ENCODE results near the gene IKBKG. TPM values are rescaled to one million over a fixed set of nuclear protein-coding genes. Genes with fewer than 3 reads are reported as not detected.
A peak's percentile ranks its signal among the peaks of the same experiment; 100 is the strongest.

The IKBKG gene
- total and polyA plus RNA-seq, 9 donors, result 1.5 to 28.6 (median 16.1) TPM

GRCh38 chrX:154525606-154526490, 21.6 kb upstream of the IKBKG start:
- Histone ChIP-seq H3K27ac (no peak overlapping the region), H3K27me3 (no peaks in the 10 kb centered on the region), H3K4me3 (no peak overlapping the region), H3K36me3 (no peaks in the 10 kb centered on the region), H3K4me1 (ENCODE audit: insufficient read depth) (no peaks in the 10 kb centered on the region), H3K9me3 (no peaks in the 10 kb centered on the region)
- TF ChIP-seq, protein P1, sequence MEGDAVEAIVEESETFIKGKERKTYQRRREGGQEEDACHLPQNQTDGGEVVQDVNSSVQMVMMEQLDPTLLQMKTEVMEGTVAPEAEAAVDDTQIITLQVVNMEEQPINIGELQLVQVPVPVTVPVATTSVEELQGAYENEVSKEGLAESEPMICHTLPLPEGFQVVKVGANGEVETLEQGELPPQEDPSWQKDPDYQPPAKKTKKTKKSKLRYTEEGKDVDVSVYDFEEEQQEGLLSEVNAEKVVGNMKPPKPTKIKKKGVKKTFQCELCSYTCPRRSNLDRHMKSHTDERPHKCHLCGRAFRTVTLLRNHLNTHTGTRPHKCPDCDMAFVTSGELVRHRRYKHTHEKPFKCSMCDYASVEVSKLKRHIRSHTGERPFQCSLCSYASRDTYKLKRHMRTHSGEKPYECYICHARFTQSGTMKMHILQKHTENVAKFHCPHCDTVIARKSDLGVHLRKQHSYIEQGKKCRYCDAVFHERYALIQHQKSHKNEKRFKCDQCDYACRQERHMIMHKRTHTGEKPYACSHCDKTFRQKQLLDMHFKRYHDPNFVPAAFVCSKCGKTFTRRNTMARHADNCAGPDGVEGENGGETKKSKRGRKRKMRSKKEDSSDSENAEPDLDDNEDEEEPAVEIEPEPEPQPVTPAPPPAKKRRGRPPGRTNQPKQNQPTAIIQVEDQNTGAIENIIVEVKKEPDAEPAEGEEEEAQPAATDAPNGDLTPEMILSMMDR (IDR thresholded peaks at IDR 0.05), result no peak
- TF ChIP-seq POLR2A (IDR thresholded peaks at IDR 0.05) (no peak), EP300 (IDR thresholded peaks at IDR 0.05) (no peak)
- WGBS, 3 donors, result 75 to 84% (median 83%) methylated on average over 14 of the region's 14 CpGs
- DNase-seq, result no peak
- intact Hi-C loops (cut with DNase I), result no loop called here

DNA sequence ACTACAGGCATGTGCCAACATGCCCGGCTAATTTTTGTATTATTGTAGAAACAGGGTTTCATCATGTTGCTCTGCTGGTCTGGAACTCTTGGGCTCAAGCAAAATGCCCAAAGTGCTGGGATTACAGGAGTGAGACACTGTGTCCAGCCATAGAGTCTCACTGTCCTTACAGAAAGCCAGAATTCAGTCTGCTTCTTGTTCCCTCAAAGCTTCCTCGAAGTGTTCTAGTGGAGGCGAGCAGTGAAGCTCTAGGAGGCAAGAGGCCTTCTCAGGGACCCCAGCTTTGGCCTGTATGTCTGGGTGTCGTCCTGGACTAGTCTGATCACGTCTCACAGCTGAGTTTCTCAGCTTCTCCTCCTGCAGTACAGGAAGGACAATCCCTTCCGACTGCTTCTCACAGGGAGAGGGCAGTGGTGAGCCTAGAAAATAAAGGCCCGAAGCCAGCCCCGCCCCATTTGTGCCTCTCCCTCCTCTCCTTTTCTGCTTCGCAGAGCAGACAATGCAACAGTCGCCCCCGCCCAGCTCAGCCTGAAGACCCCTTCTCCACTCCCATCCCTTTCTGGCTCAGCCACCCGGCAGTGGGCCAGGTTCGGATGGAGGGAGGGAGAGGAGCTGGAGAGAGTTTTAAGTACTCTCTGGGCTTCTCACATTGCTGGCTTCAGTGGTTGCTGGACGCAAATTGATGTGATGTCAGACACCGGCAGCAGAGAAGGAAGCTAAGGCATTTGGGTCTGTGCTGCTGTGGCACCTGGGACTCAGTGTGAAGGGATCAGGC, 20.3 kb upstream of the IKBKG start:
- Histone ChIP-seq H3K9me3 (no peaks in the 10 kb centered on the region), H3K4me1 (ENCODE audit: insufficient read depth) (no peaks in the 10 kb centered on the region), H3K27ac (peak overlapping the region; percentile 52 to 61), H3K27me3 (no peaks in the 10 kb centered on the region), H3K4me3 (peak overlapping the region; percentile 23), H3K36me3 (no peaks in the 10 kb centered on the region)
- DNase-seq, result peak; percentile 82 to 88 (median 86)
- intact Hi-C loops (cut with DNase I), result no loop called here
- TF ChIP-seq EP300 (IDR thresholded peaks at IDR 0.05), result no peak
- TF ChIP-seq, protein P1 (IDR thresholded peaks at IDR 0.05), result peak in 2 of 3 donors; percentile 47 to 64
- 18 to 31% (median 25%) methylated on average over 15 of the region's 15 CpGs for WGBS, 3 donors

DNA sequence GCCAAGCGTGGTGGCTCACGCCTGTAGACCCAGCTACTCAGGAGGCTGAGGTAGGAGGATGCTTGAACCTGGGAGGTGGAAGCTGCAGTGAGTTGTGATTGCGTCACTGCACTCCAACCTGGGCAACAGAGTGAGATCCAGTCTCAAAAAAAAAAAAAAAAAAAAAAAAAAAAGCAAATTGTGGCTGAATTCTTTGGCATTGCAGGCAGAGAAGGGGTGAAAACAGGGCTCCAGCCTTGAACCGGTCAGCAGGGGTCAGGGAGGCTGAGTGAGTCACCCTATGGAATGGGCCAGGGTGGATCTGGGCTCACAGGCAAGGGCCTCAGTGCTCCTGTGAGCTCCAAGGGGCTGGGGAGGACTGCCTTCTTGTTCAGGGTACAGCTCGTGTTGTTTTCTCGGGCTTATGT, 18.2 kb upstream of the IKBKG start:
- Histone ChIP-seq H3K27ac (peak overlapping the region in 1 of 2 donors; percentile 11), H3K27me3 (no peaks in the 10 kb centered on the region), H3K9me3 (no peaks in the 10 kb centered on the region), H3K4me1 (ENCODE audit: insufficient read depth) (no peaks in the 10 kb centered on the region), H3K4me3 (no peak overlapping the region), H3K36me3 (no peaks in the 10 kb centered on the region)
- peak in 4 of 5 donors; percentile 66 to 79 (median 76) for DNase-seq
- WGBS, 3 donors, result 55 to 64% (median 63%) methylated on average over 6 of the region's 6 CpGs
- intact Hi-C loops (cut with DNase I), result no loop called here
- TF ChIP-seq, protein P1 (IDR thresholded peaks at IDR 0.05), result no peak
- TF ChIP-seq EP300 (IDR thresholded peaks at IDR 0.05) (no peak), POLR2A (IDR thresholded peaks at IDR 0.05) (no peak)

GRCh38 chrX:154530286-154530685, 17.1 kb upstream of the IKBKG start:
- no peak for DNase-seq
- Histone ChIP-seq H3K27me3 (no peaks in the 10 kb centered on the region), H3K27ac (no peak overlapping the region), H3K9me3 (no peaks in the 10 kb centered on the region), H3K36me3 (no peaks in the 10 kb centered on the region), H3K4me3 (no peak overlapping the region), H3K4me1 (ENCODE audit: insufficient read depth) (peaks cover 3% of the 10 kb centered on the region)
- TF ChIP-seq EP300 (IDR thresholded peaks at IDR 0.05) (no peak), POLR2A (IDR thresholded peaks at IDR 0.05) (no peak)
- intact Hi-C loops (cut with DNase I), result loop anchor here in 1 of 4 donors (5.0 kb wide), 1 partner anchor 128 kb away; no protein-coding TSS in a partner anchor
- 81 to 85% (median 84%) methylated on average over 11 of the region's 11 CpGs for WGBS, 3 donors

All from ovary (tissue), 9 donors.